NCI-H187 treated with DMSO at 0.1 percent for 48 hours (cell line): ENCODE measurements around the gene DTNA.

Experiments used
- DNase-seq: peaks from one replicate; lab custom pipeline; 2025; lab: John Stamatoyannopoulos, UW

The DTNA gene

DNA sequence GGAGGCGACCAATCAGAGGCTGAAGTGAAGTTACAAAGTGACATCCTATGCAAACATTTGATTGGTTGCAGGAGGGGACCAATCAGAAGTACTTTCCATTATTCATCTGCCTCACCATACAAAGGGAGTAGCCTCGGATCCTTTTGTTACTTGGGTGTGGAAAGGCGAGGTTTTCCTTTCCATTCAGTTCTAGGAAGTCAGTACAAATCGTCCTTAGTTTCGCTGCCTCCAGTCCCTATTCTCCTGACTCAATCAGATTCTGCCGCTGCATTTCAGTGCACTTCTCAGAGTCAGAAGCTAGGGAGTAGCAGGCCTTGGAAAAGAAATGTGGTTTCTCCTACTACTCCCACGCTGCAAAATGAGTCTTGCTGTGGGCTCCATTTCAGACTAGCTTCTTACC, 149.4 kb downstream of the DTNA start:
- no peak for DNase-seq

GRCh38 chr18:34862561-34862960, 152.5 kb downstream of the DTNA start:
- DNase-seq: no peak

DNA sequence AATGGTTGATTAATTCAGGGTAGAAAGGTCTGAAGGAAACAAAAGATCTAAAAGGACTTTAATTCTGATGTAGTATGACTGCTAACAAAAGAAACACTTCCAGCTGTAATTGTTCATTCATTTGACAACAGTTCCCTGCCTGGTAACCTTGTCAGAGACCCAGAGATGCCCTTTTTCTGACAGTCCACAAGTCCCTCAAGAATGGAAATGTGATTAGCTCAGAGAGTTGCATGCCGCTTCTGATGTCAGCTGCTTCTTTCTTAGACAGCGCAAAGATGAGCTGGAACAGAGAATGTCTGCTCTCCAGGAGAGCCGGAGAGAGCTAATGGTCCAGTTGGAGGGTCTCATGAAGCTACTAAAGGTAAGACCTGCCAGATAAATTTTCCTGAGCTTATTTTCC, 153.6 kb downstream of the DTNA start:
- no peak for DNase-seq

GRCh38 chr18:34864836-34865497, 154.9 kb downstream of the DTNA start:
- DNase-seq: no peak

DNA sequence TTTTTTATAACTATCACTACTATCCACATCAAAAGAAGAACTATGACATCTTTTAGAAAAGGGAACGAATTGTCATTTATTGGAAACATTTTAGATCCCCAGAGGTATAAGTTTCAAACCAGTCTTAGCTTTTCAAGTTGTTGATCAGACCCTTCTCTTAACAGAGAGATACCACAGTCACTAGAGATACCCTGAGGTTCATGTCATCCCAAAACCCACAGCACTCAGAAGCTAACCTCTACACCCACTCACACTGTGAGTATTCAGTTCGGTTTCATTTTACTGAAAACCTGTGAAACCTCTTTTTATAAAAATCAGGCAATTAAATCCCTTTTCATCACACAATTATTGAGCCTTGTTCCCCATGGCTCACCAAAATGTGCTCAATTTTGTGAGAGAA, 156.2 kb downstream of the DTNA start:
- no peak for DNase-seq

DNA sequence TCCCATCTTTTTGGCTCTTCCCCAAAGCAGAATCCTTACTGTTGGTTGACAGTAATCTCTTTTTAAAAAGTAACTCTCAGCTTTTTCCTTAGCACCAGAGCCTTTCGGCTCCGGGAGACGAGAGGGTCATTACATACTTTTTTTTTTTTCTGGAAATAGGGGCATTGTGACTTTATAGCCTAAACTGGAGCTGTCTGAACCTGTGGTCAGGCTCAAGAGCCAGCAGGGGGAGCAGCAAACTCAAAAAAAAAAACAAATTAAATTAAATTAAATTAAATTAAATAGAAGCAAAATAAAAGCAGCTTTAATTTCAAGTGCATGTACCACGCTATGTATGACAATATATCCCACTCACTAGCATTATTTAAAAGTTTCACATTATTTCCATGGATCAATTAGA, 156.6 kb downstream of the DTNA start:
- DNase-seq: no peak

DNA sequence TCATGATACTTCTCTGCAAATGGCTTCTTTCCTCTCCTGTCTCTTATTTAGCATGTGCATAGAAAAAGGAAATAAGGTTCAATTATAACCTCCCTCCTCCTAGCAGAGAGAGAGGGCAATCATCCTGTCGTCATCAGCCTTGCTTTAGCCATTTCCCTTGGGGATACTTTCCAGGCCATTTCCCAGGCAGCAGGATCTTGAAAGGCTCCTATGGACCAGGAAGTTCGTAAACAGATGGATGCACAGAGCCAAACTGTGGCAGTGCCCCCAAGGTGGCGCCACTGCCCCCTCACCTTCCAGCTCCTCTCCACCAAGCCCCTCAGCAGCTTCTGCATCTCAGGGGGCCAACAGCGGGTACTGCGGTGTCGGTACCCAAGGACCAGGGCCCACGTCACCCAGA, 157.4 kb downstream of the DTNA start:
- DNase-seq: peak; percentile 13

DNA sequence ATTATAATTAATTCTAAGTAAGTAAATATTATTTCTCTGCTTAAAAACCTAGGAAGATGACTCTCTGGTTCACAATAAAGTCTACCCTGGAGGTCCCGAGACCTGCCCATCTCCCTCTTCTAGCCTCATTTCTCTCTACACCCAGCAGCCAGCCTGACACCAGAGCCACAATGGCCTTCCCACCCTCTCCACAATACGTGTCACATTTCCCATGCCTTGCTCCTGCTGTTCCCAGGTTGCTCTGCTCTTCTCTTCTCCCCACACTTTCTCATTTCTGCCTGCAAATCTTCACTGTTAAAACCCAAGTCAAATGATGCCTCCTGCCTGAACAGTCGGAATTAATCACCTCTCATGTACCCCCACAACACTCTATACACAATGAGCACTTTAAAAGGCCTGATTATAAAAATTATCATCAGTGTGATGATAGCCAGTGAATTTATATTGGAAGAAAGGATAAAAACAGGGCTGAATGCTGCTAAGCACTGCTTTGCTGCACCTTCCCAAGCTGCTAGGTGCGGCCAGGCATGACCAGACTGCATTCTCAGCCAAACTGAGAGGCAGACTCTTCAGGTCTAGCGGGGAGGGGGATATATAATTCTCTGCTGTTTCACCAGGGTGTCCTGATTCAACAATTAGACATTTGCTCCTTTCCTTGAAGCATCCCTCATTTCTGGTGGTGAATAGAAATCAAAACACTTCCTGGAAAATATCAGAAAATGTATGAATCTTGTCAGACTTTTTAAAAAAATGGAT, 160.6 kb downstream of the DTNA start:
- DNase-seq: no peak

DNA sequence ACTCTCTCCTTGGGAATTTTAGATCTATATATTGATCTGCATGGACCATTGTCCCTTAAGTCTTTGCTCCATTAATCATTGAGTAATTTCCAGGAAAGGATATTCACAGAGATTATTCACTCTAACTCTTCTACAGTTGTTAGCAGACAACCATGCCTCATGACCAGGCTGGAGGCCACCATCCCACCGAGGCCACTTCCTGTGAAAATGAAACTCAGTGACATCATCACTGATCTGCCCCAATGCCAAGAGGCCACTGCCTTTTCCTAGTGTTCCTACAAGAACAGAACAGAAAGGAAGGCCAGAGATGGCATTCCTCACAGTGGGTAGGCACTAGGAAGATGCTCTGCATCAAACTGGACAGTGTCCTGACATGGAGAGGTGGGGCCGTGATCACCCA, 161.3 kb downstream of the DTNA start:
- DNase-seq: no peak

DNA sequence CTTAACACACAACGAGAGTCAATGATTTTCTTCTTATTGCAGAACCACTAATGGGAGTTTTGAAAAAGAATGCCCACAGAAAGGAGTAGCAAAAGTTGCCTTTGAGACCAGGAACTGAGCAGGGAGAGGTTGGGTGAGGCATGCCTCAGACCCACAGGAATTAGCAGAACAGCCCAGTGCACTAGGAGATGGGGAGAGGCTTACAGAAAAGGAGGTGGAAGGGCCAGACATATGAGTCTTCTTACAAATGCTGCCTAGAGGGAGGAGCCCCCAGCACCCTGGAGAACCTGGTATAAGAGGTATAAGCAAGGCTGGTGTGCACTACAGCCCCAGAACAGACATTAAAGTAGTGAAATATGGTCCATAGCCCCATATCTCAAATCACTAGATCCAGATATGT, 162.0 kb downstream of the DTNA start:
- DNase-seq: no peak

GRCh38 chr18:34873986-34874580, 164.0 kb downstream of the DTNA start:
- DNase-seq: no peak

DNA sequence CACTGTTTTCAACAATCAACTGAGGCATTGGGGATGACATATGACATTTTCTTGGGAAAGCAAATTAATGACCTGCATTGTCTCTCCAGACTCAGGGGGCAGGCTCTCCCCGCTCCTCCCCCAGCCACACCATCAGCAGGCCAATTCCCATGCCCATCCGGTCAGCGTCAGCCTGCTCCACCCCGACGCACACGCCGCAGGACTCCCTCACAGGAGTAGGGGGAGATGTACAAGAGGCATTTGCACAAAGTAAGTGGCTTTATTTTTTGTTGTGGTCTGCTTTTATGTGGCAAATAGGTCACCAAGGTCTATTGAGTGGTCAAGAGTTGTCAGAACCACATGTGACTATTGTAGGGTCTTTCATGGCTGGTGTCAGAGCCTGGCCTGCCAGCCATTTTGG, 165.1 kb downstream of the DTNA start:
- DNase-seq: no peak

DNA sequence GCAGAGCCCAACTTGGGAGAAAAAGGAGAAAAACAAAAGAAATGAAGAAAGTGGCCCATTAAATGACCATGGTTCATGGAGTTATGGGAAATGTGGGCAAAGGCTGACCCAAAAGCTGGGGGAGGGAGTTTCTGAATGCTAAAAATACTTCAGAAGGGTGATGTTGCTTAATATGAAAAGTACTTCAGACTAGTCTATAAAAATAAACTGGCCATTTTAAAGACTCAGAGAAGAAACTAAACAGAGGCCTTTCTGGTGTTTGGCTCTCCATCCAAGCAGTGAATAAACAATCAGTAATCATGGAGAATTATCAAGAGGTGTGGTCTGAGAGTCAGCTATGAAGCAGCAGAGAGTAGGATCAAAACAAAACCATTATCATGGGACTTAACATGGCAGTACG, 170.3 kb downstream of the DTNA start:
- no peak for DNase-seq

- DNase-seq: no peak
These were observed 171.1 kb downstream of the DTNA start for GRCh38 chr18:34880882-34881834.

- no peak for DNase-seq
These were observed 174.3 kb downstream of the DTNA start for GRCh38 chr18:34884436-34884835.

DNA sequence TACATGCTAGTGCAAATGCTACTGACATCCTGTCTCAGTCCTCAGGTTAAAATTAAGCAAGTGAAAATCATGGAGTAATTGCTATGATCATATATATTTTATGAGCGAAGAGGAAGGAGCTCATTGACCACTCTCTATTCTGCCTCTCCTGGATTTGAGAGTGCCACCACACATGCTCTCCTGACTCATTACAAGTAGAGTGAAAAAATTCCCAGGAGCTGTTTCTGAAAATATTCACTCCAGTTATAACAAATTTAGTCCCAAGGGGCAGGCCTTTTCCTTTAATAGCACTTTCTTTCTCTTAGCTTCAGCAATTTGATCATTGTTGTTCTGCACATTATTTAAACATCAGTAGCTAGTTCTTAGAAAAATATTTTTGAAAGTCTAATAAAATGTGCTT, 176.1 kb downstream of the DTNA start:
- no peak for DNase-seq

DNA sequence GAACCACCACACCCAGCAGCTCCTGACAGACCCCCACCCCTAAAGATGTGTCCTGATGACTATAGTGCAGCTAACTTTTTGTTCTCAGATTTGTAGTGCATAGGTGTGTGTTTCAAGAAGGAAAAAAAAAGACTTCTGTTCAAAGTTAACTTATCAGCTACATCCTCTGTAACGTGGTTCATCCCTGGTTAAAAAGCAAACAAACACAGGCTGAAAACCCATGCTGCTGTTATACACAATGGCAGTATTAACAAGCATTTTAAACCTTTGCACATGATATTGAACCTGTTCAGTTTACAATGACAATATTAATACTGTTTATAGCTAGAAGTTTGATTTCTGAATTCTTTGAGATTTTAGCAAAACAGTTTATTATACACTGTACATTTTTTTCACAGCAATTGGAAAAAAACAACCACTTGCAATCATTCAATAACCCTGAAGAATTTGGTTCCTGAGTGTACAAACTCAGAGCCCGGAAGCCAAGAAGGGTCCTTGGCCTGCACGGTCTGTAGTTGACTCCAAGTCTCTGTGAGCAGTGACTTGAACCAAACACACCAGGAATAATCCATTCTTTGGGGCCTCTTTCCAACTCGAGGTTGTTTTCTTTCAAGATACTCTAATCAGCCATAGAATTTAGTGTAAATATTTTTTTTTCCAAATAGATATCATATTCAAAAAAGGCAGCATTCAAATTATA, 177.9 kb downstream of the DTNA start:
- no peak for DNase-seq

DNA sequence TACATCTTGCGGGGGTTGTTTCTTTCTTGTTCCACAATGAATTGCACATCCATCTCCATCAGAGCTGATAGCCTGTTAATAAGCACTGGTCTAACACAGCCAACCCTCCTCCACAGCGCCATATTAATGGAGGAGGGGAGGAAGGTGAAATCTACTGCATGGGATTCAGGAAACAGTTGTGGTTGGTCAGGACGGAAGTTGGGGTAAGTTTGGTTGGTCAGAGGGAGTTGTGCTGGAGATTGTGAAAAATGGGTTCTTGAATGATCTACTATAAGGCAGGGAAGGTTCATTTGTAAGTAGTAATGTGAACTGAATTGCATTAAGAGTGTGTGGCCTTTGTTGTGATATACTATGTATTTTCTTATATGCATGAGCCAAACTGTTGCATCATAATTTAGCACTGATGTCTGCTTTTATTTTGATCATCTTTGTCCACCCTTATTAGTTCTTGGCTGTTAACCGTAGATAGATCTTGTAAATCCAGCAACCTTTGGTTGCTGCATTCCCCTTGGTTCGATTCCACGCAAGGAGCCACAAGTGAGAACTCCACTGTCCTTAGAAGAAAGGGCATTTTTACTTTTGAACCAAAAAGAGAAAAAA, 180.5 kb downstream of the DTNA start:
- DNase-seq: no peak

DNA sequence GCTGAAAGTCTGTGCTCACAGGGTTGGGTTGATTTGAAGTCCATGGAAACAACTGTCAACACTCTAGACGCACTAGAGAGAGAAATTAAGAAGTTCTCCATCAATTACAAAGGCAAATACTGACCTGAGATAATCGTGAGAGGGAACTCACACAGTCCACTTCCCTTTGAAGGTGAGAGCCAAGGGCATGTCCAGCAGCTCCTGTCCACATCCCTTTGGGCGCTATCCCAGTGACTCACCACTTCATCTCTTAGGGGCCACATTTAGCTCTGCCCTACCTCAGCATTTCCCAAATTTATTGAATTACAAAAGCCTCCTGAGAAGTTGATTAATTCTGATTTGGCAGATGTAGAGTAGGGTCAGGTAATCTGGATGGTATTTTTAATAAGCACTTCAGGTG, 182.3 kb downstream of the DTNA start:
- no peak for DNase-seq

GRCh38 chr18:34893239-34893638, 183.1 kb downstream of the DTNA start:
- DNase-seq: no peak

- no peak for DNase-seq
These were observed 191.2 kb downstream of the DTNA start for GRCh38 chr18:34901299-34901698.
